Medulla oblongata (tissue), 1 donor: Measurements from ENCODE around the gene ZNF438.
"Not testable (repeated sequence)": the region's sequence is repeated elsewhere in the genome, so short reads cannot be mapped to it uniquely, and the experiment has no call there.

Experiments used
- DNase-seq: peaks from one replicate; pipeline ENCODE4 v3.0.0-alpha.2; 2015; ENCODE audit errors: extremely low spot score

Gene ZNF438

GRCh38 chr10:30986053-30986555 is 45.6 kb downstream of the ZNF438 start:
- DNase-seq: no peak

- no peak for DNase-seq
These were observed 46.2 kb downstream of the ZNF438 start for GRCh38 chr10:30985512-30985911.

GRCh38 chr10:30984563-30985328 is 46.9 kb downstream of the ZNF438 start:
- DNase-seq: no peak

DNA sequence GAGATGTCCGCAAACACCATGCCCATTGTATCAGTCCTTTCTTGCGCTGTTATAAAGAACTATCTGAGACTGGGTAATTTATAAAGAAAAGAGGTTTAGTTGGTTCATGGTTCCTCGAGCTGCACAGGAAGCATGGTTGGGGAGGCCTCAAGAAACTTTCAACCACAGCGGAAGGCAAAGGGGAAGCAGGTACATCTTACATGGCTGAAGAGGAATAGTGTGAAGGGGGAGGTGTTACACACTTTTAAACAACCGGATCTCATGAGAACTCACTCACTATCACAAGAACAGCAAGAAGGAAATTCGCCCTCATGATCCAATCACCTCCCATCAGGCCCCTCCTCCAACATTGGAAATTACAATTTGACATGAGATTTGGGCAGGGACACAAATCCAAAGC is 48.5 kb downstream of the ZNF438 start:
- DNase-seq: not testable (repeated sequence)

- peak; percentile 76 for DNase-seq
These were observed 50.6 kb downstream of the ZNF438 start for GRCh38 chr10:30980951-30981616.

DNA sequence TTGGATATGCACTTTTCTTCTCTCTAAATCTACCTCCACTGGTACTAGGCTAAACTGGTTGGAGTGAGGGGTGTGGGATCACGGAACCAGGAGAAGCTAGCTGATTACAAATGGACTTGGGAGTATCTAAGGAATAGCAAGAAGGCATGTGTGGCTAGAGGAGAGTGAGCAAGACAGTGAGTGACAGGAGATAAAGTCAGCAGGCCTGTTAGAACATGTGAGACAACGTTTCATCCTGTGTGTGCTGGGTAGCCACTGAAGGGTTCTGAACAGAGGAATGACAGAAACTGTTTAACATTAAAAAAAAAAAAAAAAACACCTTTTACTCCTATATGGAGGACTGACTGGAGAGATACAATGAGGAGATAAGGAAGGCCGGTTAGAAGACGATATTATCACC is 51.7 kb downstream of the ZNF438 start:
- no peak for DNase-seq

DNA sequence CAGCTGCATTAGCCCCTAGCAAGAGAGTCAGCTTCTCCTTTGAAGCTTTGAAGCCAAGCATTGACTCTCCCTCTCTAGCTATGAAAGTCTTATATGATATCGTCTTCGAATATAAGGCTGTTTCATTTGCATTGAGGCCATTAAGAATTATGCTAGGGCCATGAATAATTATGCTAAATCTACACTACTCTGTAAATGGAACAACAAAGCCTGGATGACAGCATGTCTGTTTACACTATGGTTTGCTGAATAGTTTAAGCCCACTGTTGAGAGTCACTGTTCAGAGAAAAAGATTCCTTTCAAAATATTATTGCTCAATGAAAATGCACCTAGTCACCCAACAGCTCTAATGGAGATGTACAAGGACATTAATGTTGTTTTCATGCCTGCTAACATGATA is 52.8 kb downstream of the ZNF438 start:
- DNase-seq: no peak

DNA sequence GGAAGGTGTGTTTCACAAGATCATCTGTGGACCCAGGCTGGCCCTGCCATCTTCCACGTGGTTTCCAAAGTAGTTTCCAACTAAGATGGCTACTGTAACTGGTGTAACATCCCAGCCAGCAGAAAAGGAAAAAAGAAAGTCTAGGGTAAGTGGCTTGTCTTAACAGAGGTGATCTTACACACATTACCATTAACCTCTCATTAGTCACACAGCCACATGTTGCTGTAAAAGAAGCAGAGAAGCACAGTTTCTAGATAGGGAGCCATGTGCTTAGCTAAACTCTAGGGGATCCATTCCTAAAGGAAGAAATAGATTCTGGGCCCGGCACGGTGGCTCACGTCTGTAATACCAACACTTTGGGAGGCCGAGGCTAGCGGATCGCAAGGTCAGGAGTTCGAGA is 54.3 kb downstream of the ZNF438 start:
- no peak for DNase-seq

DNA sequence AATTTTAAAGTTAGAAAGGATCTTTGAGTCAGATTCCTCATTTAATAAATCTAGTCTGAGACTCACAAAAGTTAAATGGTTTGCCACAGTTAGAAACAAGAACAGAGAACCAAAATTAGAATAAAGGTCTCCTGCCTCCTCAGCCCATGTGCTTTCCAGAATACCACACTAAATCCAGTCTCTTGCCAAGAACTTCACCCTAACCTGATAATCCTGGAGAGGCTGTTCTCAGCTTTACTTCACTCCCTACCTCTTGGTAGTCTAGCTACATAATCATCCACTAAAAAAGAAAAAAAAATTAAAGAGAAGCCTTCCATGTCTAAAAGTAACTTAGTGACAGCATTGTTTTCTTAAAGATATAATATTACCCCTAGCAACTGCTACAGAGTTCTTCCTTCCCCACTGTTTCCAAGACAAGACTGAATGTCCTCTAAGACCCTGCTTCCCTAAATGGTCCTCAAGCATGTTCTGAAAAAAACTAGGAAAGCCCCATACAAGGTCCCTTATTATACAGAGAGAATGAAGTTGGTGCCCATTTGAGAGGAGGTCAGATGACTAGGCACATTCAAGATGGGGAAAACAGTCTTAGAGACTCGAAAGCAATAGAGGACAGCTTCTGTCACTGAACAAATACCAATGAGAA is 56.8 kb downstream of the ZNF438 start:
- DNase-seq: peak; percentile 7

DNA sequence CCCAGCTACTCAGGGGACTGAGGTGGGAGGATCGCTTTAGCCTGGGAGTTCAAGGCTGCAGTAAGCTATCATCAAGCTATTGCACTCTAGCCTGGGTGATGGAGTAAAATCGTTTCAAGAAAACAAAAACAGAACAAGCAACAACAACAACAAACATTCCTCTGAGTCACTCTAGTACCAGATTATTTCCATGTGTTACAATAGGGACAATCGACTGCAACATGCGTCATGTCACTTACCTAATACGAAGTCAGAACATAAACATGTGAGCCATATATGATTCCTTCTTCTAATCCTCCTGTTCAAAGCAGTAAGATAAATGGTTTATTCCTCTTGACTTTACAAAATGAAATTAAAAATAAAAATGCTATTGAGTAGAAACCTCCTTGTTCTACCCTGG is 57.3 kb downstream of the ZNF438 start:
- no peak for DNase-seq

- DNase-seq: peak; percentile 25
These were observed 57.9 kb downstream of the ZNF438 start for GRCh38 chr10:30973737-30974136.

- no peak for DNase-seq
These were observed 60.8 kb downstream of the ZNF438 start for GRCh38 chr10:30970760-30971460.

DNA sequence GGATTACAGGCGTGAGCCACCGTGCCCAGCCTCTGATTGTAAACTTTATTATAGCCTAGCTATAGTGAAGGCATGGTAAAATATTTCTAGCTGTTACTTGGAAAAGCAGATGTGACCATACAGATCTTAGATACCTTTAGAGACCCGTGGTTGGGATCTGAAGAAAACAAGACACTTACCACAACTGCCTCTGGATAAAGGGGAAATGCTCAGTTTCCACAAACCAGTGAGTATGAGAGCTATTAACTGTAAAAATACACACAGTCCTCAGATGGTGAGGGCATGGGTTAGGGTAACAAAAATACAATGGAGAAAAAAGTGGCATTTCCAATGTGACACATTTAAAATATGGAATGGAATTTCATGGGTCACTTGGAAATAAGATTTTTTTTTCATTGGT is 63.0 kb downstream of the ZNF438 start:
- DNase-seq: no peak

DNA sequence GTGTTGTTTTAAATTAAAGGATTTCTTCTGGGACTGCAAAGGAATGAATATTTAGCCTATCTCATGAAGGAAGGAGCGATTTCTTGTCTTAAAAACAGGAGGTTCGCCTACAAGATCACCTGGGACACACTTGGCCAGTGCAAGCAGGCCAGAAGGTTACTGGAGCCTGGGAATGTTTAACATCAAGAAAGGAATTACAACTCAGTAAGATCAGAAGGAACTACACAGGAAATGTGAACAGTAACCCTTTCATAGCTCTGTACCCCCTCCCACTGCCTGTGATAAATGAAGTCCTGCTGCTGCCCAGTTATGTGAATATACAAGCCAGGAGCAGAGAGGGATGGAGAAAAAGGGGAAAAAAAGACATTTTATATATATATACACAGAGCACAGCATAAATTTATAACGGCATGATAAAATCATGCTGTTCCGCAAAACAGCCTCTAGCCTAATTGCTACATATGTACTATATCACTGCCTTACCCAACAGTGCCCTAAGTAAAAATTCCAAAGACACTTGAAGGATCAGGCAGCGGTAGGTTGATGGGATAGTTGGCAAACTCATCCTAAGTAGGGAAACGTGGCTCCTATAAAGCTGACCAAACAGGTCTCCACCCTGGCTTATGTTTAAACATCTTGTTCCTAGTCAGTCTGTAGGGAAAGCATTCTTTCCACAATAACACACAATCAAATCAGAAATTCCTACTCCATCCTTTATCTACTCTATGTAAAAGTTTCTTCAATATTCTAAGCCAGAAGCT is 63.8 kb downstream of the ZNF438 start:
- no peak for DNase-seq

DNA sequence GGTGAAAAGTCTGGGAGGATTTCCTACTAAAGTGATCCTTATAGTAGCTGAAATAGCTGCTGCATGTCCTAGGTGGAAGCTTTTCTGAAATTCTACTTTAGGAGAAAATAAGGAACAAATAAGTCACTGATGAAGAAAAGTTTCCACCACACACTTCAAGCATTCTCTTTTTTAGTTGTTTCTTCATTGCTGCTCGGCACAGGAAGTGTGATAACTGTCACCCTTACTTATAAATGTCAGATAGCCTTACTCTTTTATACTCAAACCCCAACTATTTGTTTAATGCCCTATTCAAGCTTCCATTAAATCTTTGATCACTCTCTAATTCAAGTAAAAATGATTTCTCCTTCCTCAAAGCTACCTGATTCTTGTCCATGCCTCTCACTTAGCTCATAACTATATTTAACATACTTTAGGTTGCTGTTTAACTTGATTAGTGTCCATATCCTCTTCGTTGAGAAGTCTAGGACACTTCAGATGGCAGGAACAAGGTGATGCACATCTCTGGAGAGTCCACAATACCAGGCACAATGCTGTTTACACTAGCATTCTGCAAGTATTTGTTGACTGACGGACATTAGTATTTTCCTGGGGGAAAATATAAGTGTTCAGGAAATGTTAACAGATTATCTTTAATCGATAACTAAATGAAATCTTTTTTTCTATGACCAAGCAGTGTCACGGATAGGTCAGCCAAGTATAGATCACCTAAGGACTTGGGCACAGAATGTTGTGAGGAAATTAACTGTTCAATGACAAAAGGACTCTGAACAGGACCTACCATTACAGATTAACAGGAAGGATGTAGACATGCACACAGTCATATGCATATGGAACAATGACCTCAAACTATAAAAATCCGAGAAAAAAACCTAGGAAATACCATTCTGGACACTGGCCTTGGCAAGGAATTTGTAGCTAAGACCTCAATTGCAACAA is 67.4 kb downstream of the ZNF438 start:
- no peak for DNase-seq

GRCh38 chr10:30962522-30962921 is 69.1 kb downstream of the ZNF438 start:
- no peak for DNase-seq

DNA sequence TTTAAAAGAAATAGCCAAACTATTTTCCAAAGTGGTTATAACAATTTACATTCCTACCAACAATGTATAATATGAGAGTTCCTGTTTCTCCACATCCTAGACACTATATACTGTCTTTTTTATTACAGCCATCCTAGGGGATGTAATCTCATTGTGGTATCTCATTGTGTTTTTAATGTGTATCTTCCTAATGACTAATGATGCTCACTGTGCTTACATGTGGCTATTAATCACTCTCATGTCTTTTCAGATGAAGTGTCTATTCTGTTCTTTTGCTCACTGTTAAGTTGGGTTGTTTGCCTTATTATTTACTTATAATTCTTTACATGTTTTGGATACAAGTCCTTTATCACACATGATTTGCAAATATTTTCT is 71.8 kb downstream of the ZNF438 start:
- no peak for DNase-seq

- DNase-seq: not testable (repeated sequence)
These were observed 82.4 kb downstream of the ZNF438 start for GRCh38 chr10:30949218-30949617.

DNA sequence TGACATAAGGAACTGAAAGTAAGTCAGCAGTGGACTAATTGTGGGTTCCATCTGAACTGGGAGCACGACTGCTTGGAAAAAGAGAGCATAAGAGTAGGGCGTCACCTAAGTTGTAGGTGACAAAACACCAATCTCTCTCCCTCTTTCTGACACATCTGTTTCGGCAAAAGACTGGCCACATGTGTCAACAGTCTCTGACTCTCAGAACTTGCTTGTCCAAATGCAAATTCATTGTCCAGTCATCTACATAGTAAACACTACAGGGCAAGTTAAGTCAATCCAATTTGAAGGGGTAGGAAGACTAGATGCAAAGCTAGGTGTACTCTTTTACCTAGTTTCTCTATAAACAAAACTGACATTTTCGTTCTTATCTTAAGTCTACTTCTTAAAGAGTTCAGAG is 87.7 kb downstream of the ZNF438 start:
- DNase-seq: no peak

DNA sequence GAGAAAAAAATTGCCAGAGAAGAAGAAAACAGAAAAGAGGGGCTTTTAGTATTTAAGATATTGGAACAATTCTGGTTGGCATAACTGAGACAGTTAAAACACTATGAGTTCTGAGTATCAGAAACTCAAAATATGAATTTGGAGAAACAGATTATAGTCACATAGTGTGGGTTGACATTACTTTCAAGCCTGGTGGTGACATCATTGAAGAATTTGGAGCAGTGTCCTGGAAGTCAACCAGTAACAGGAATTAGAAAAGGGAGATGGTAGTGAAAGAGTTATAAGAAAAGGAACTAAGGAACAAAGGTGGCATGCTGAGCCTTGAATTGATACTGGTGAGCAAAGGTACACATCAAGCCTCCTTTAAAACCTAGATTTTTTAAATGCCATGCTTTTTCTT is 88.2 kb downstream of the ZNF438 start:
- DNase-seq: no peak
